Loucy (cell line): ENCODE measurements around the gene FLACC1.
"Not testable (repeated sequence)": the region's sequence is repeated elsewhere in the genome, so short reads cannot be mapped to it uniquely, and the experiment has no call there.

Source experiments
- H2AFZ ChIP-seq: fragments of 200-600 bp; sonication (generic); 2 replicates; pipeline ENCODE4 v1.6.0; 2016; ENCODE audit warnings: antibody characterized with exemption, mild to moderate bottlenecking, low read length, moderate library complexity
- H3F3A ChIP-seq: fragments of 200-600 bp; 2 replicates; pipeline ENCODE4 v1.6.0; 2016; ENCODE audit warnings: antibody characterized with exemption, low read depth, mild to moderate bottlenecking
- H3K27me3 ChIP-seq: fragments of 200-600 bp; sonication (generic); 2 replicates; pipeline ENCODE4 v1.6.1; 2014; ENCODE audit warnings: low read length, mild to moderate bottlenecking; ENCODE audit not compliant: insufficient read depth, poor library complexity, severe bottlenecking
- H3K36me3 ChIP-seq: fragments of 200-600 bp; sonication (generic); 2 replicates; pipeline ENCODE4 v1.6.1; 2016; ENCODE audit warnings: low read length; ENCODE audit not compliant: insufficient read depth
- H3K4me1 ChIP-seq: fragments of 200-600 bp; sonication (generic); 2 replicates; pipeline ENCODE4 v1.5.1; 2014; ENCODE audit warnings: low read length, mild to moderate bottlenecking; ENCODE audit not compliant: insufficient read depth, poor library complexity, severe bottlenecking
- H3K4me2 ChIP-seq: fragments of 200-600 bp; sonication (generic); 2 replicates; pipeline ENCODE4 v1.6.0; 2014; ENCODE audit warnings: antibody characterized with exemption, low read length, low read depth, mild to moderate bottlenecking; ENCODE audit not compliant: poor library complexity, severe bottlenecking
- H3K4me3 ChIP-seq: fragments of 200-600 bp; sonication (generic); 2 replicates; pipeline ENCODE4 v1.5.1; 2014; ENCODE audit warnings: low read length, mild to moderate bottlenecking, mixed read lengths; ENCODE audit not compliant: poor library complexity, severe bottlenecking
- H3K79me2 ChIP-seq: fragments of 200-600 bp; sonication (generic); 2 replicates; pipeline ENCODE4 v1.6.1; 2014; ENCODE audit warnings: low read length; ENCODE audit not compliant: insufficient read depth
- H3K9ac ChIP-seq: fragments of 200-600 bp; sonication (generic); 2 replicates; pipeline ENCODE4 v1.6.0; 2014; ENCODE audit warnings: mild to moderate bottlenecking, low read depth, low read length, moderate library complexity; ENCODE audit not compliant: poor library complexity, severe bottlenecking
- H3K9me2 ChIP-seq: fragments of 200-600 bp; sonication (generic); replicated peaks from 2 replicates; pipeline ENCODE4 v1.6.1; 2016; ENCODE audit warnings: low read depth, low read length, mixed read lengths
- H3K9me3 ChIP-seq: fragments of 200-600 bp; sonication (generic); 2 replicates; pipeline ENCODE4 v1.6.1; 2014; ENCODE audit warnings: mild to moderate bottlenecking, antibody characterized with exemption, low read length, low read depth; ENCODE audit not compliant: insufficient read depth
- H4K20me1 ChIP-seq: fragments of 200-600 bp; sonication (generic); 2 replicates; pipeline ENCODE4 v1.6.0; 2014; ENCODE audit warnings: antibody characterized with exemption, low read length, mild to moderate bottlenecking; ENCODE audit not compliant: insufficient read depth, poor library complexity, severe bottlenecking
- CTCF ChIP-seq: fragments of 200-600 bp; sonication (generic); conservative IDR thresholded peaks from 2 replicates; pipeline ENCODE4 v1.5.1; 2014; ENCODE audit warnings: mild to moderate bottlenecking, antibody characterized with exemption, low read length
- EZH2phosphoT487 ChIP-seq: fragments of 200-600 bp; IDR thresholded peaks from 2 replicates; pipeline ENCODE4 v1.6.1; 2018; ENCODE audit warnings: antibody characterized with exemption, mild to moderate bottlenecking, moderate library complexity, borderline replicate concordance

The FLACC1 gene

GRCh38 chr2:201242571-201243277, 114.4 kb downstream of the FLACC1 start:
- no peak overlapping the region for H3K4me2 ChIP-seq
- TF ChIP-seq CTCF (no peak), EZH2phosphoT487 (no peak)
- H3K79me2 ChIP-seq: peaks cover 11% of the 10 kb centered on the region
- no peak overlapping the region for H2AFZ ChIP-seq
- no peaks in the 10 kb centered on the region; the same call in 1 of the 2 replicates for H3K9me3 ChIP-seq
- H3K9me2 ChIP-seq: no peaks in the 10 kb centered on the region
- H3K9ac ChIP-seq: no peak overlapping the region
- H3F3A ChIP-seq: no peaks in the 10 kb centered on the region
- H3K36me3 ChIP-seq: peaks cover 13% of the 10 kb centered on the region
- no peaks in the 10 kb centered on the region for H3K27me3 ChIP-seq
- H3K4me3 ChIP-seq: no peak overlapping the region
- H4K20me1 ChIP-seq: no peaks in the 10 kb centered on the region
- H3K4me1 ChIP-seq: peaks cover 6% of the 10 kb centered on the region

- H3K4me3 ChIP-seq, H2AFZ ChIP-seq, H3K9me2 ChIP-seq, H3F3A ChIP-seq, H3K9me3 ChIP-seq, H3K9ac ChIP-seq, H3K27me3 ChIP-seq: not testable (repeated sequence)
- peaks cover 45% of the 10 kb centered on the region for H3K79me2 ChIP-seq
- peaks cover 13% of the 10 kb centered on the region for H3K36me3 ChIP-seq
- peak overlapping the region; percentile 21 for H3K4me2 ChIP-seq
- peaks cover 18% of the 10 kb centered on the region for H4K20me1 ChIP-seq
- H3K4me1 ChIP-seq: peaks cover 31% of the 10 kb centered on the region
These were observed 117.8 kb downstream of the FLACC1 start for GRCh38 chr2:201239167-201239935.
